ENCODE results near the gene TOP2B.

Gene TOP2B

GRCh38 chr3:25604107-25604805 lies 60.5 kb downstream of the TOP2B start:
- no peak overlapping the region for H3K4me3 ChIP-seq (ENCODE audit: low read depth, low read length)
- no peak for TF ChIP-seq CTCF (IDR thresholded peaks at IDR 0.05; ENCODE audit: control insufficient read depth, extremely low read depth, insufficient read depth)
- DNase-seq (ENCODE audit: low read depth) = no peak

- H3K4me3 ChIP-seq (ENCODE audit: low read depth, low read length) = no peak overlapping the region
- no peak for TF ChIP-seq CTCF (IDR thresholded peaks at IDR 0.05; ENCODE audit: control insufficient read depth, extremely low read depth, insufficient read depth)
- no peak for DNase-seq (ENCODE audit: low read depth)
These were observed 61.0 kb downstream of the TOP2B start for GRCh38 chr3:25603703-25604102.

GRCh38 chr3:25597535-25598101 lies 67.1 kb downstream of the TOP2B start:
- peak overlapping the region; percentile 27; the same call in 1 of the 2 replicates for H3K4me3 ChIP-seq (ENCODE audit: low read depth, low read length)
- DNase-seq (ENCODE audit: low read depth) = peak; percentile 87
- no peak for TF ChIP-seq CTCF (IDR thresholded peaks at IDR 0.05; ENCODE audit: control insufficient read depth, extremely low read depth, insufficient read depth)

GRCh38 chr3:25594007-25594502 lies 70.7 kb downstream of the TOP2B start:
- peak; percentile 34 for DNase-seq (ENCODE audit: low read depth)
- peak; percentile 52 for TF ChIP-seq CTCF (IDR thresholded peaks at IDR 0.05; ENCODE audit: control insufficient read depth, extremely low read depth, insufficient read depth)
- H3K4me3 ChIP-seq (ENCODE audit: low read depth, low read length) = no peak overlapping the region

GRCh38 chr3:25593001-25593400 lies 71.7 kb downstream of the TOP2B start:
- no peak for DNase-seq (ENCODE audit: low read depth)
- TF ChIP-seq CTCF (IDR thresholded peaks at IDR 0.05; ENCODE audit: control insufficient read depth, extremely low read depth, insufficient read depth) = no peak
- no peak overlapping the region for H3K4me3 ChIP-seq (ENCODE audit: low read depth, low read length)

- no peak overlapping the region for H3K4me3 ChIP-seq (ENCODE audit: low read depth, low read length)
- TF ChIP-seq CTCF (IDR thresholded peaks at IDR 0.05; ENCODE audit: control insufficient read depth, extremely low read depth, insufficient read depth) = no peak
- no peak for DNase-seq (ENCODE audit: low read depth)
These were observed 72.2 kb downstream of the TOP2B start for GRCh38 chr3:25592510-25592968.
